ENCODE data around the gene SKIL.
"Not testable (repeated sequence)": the region's sequence is repeated elsewhere in the genome, so short reads cannot be mapped to it uniquely, and the experiment has no call there.

GRCh38 chr3:170343859-170344258 lies 13.7 kb upstream of the SKIL start:
- not testable (repeated sequence) for TF ChIP-seq RAD21 (IDR thresholded peaks at IDR 0.05; ENCODE audit: low read depth); EZH2 (IDR thresholded peaks at IDR 0.05); YY1 (IDR thresholded peaks at IDR 0.05; ENCODE audit: extremely low read depth, insufficient replicate concordance, low read depth, low read length); REST (IDR thresholded peaks at IDR 0.05; ENCODE audit: low read depth); EGR1 (IDR thresholded peaks at IDR 0.05; ENCODE audit: low read depth); CTCF (IDR thresholded peaks at IDR 0.05 in 2 of 3, conservative IDR thresholded peaks at IDR 0.05 in 1 of 3; ENCODE audit: borderline replicate concordance in 1 of 3, insufficient read depth in 1 of 3, low read depth in 2 of 3, low read length in 2 of 3); CEBPB (IDR thresholded peaks at IDR 0.05; ENCODE audit: low read depth); SIN3A (IDR thresholded peaks at IDR 0.05; ENCODE audit: low read depth); POLR2AphosphoS5 (IDR thresholded peaks at IDR 0.05; ENCODE audit: low read depth, low read length)
